Measurements from ENCODE around the gene LCK. TPM values are rescaled to one million over a fixed set of nuclear protein-coding genes. Genes with fewer than 3 reads are reported as not detected.

Gene LCK
- total RNA-seq, 1 donor from 2014 or later, result not detected

DNA sequence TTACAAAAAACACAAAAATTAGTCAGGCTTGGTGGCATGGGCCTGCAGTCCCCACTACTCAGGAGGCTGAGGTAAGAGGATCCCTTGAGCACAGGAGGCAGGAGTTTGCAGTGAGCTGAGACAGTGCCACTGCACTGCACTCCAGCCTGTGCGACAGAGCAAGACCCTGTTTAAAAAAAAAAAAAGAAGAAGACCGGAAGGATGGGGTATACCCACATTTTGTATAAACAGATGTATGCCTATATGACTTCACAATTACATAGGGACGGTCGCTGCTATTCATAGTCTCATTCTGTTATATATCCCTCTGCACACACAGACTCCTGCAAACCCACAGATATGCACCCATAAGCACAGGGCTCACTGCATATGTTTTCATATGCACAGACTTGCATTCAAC lies 12.7 kb downstream of the LCK start:
- Mint-ChIP-seq H3K4me1 (no peaks in the 10 kb centered on the region), H3K4me3 (no peak overlapping the region), H3K9me3 (no peaks in the 10 kb centered on the region), H3K27me3 (ENCODE audit: low read depth) (no peaks in the 10 kb centered on the region), H3K27ac (ENCODE audit: unreplicated experiment) (no peak overlapping the region), H3K36me3 (ENCODE audit: low read depth) (no peaks in the 10 kb centered on the region)
- TF ChIP-seq, protein P1, sequence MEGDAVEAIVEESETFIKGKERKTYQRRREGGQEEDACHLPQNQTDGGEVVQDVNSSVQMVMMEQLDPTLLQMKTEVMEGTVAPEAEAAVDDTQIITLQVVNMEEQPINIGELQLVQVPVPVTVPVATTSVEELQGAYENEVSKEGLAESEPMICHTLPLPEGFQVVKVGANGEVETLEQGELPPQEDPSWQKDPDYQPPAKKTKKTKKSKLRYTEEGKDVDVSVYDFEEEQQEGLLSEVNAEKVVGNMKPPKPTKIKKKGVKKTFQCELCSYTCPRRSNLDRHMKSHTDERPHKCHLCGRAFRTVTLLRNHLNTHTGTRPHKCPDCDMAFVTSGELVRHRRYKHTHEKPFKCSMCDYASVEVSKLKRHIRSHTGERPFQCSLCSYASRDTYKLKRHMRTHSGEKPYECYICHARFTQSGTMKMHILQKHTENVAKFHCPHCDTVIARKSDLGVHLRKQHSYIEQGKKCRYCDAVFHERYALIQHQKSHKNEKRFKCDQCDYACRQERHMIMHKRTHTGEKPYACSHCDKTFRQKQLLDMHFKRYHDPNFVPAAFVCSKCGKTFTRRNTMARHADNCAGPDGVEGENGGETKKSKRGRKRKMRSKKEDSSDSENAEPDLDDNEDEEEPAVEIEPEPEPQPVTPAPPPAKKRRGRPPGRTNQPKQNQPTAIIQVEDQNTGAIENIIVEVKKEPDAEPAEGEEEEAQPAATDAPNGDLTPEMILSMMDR (conservative IDR thresholded peaks at IDR 0.05), result no peak
- no peak for DNase-seq (ENCODE audit: low read depth, low spot score)

DNA sequence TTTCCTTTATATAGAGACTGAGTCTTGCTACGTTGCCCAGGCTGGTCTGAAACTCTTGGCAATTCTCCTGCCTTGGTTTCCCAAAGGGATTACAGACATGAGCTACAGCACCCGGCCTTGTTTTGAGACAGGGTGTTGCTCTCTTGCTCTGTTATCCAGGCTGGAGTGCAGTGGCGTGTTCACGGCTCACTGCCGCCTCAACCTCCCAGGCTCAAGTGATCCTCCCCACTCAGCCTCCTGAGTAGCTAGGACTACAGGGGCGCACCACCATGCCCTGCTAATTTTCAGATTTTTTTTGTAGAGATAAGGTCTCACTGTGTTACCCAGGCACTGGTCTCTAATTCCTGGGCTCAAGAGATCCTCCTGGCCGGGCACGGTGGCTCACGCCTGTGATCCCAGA lies 14.8 kb downstream of the LCK start:
- no peak for DNase-seq (ENCODE audit: low read depth, low spot score)
- TF ChIP-seq, protein P1 (conservative IDR thresholded peaks at IDR 0.05), result no peak
- H3K27me3 Mint-ChIP-seq (ENCODE audit: low read depth), result no peaks in the 10 kb centered on the region
- no peaks in the 10 kb centered on the region for H3K36me3 Mint-ChIP-seq (ENCODE audit: low read depth)
- H3K4me3 Mint-ChIP-seq, result no peak overlapping the region
- no peaks in the 10 kb centered on the region for H3K4me1 Mint-ChIP-seq
- H3K27ac Mint-ChIP-seq (ENCODE audit: unreplicated experiment), result no peak overlapping the region
- no peaks in the 10 kb centered on the region for H3K9me3 Mint-ChIP-seq

DNA sequence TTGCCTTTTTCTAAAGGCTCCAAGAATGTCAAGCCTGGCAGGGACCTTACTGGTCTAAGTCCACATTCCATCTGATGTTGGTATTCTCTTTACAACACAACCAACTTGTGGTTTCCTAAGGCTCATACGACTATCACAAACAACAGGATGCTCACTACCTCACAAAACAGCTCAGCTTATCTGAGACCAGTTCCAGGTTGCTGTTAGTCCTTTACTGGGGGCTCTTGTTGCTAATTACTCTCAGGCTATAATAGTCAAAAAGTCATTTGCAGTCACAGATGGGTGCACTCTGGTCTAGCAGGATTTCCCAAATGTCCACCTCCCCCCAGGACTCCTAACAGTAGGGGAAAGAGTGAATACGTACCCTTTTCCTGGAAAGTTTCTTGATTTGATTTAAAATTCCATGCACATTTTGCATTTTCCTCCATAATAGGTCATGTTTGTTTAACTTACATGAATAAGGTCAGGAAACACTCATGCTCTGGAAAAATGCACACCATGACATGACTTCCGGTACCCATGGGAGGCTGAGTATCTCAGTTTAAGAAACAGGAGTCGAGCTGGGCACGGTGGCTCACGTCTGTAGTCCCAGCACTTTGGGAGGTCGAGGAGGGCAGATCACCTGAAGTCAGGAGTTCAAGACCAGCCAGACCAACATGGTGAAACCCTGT lies 16.0 kb downstream of the LCK start:
- Mint-ChIP-seq H3K4me1 (no peaks in the 10 kb centered on the region), H3K9me3 (no peaks in the 10 kb centered on the region), H3K4me3 (no peak overlapping the region), H3K27ac (ENCODE audit: unreplicated experiment) (no peak overlapping the region), H3K36me3 (ENCODE audit: low read depth) (no peaks in the 10 kb centered on the region), H3K27me3 (ENCODE audit: low read depth) (peaks cover 2% of the 10 kb centered on the region)
- DNase-seq (ENCODE audit: low read depth, low spot score), result no peak
- TF ChIP-seq, protein P1 (conservative IDR thresholded peaks at IDR 0.05), result no peak

DNA sequence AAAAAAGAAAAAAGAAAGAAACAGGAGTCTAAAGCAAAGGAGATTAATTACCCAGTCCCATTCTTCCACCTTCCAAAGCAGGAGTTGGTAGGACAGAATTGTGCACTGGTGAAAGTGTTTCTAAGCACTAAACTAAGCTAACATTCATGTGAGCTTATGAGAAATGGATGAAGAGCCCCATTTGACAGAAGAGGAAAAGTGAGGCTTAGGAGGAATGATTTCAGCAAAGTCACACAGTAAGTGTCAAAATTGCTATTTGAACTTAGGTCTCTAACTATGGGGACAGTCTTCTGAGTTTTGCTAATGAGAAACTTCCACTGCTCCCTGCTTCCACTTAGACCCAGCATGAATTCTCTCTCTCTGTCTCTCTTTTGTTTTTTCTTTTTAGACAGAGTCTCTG lies 18.7 kb downstream of the LCK start:
- Mint-ChIP-seq H3K36me3 (ENCODE audit: low read depth) (no peaks in the 10 kb centered on the region), H3K27ac (ENCODE audit: unreplicated experiment) (no peak overlapping the region), H3K27me3 (ENCODE audit: low read depth) (peaks cover 20% of the 10 kb centered on the region), H3K9me3 (no peaks in the 10 kb centered on the region), H3K4me1 (peaks cover 7% of the 10 kb centered on the region), H3K4me3 (no peak overlapping the region)
- TF ChIP-seq, protein P1 (conservative IDR thresholded peaks at IDR 0.05), result no peak
- no peak for DNase-seq (ENCODE audit: low read depth, low spot score)

DNA sequence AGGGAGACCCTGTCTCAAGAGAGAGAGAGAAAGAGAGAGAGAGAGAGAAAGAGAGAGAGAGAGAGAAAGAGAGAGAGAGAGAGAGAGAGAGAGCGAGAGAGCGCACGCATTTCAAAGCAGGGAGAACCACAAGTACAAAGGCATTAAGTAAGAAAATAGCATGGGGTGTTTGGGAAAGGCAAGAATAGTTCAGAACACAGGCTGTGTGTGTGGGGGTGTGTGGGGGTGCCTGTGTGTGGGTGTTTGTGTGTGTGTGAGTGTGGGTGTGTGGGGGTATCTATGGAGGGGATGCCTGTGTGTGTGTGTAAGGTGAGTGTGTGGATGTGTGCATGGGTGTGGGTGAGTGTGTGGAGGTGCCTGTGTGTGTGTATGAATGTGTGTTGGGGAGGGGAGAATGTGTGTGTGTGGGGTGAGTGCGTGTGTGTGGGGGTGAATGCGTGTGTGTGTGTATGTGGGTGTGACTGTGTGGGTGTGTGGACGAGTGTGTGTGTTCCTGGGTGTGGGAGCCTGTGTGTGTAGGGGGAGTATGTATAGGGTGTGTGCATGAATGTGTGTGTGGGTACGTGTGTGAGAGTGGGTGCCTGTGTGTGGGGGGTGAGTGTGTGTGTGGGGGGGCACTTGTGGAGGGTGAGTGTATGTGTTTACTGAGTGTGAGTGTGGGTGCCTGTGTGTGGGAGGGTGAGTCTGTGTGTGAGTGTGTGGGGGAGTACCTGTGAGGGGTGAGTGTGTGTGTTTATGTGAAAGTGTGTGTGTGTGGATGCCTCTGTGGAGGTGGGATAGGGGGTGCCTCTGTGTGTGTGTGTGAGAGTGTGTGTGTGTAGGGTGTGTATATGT lies 21.7 kb downstream of the LCK start:
- Mint-ChIP-seq H3K27me3 (ENCODE audit: low read depth) (peaks cover 20% of the 10 kb centered on the region), H3K36me3 (ENCODE audit: low read depth) (no peaks in the 10 kb centered on the region), H3K4me3 (no peak overlapping the region), H3K4me1 (peaks cover 7% of the 10 kb centered on the region), H3K9me3 (no peaks in the 10 kb centered on the region), H3K27ac (ENCODE audit: unreplicated experiment) (peak overlapping the region; percentile 69)
- TF ChIP-seq, protein P1 (conservative IDR thresholded peaks at IDR 0.05), result no peak
- DNase-seq (ENCODE audit: low read depth, low spot score), result no peak

All from neural crest cell (in vitro differentiated cells).